Peyer's patch (tissue), 4 donors: ENCODE results near the gene TNC. TPM values are rescaled to one million over a fixed set of nuclear protein-coding genes. Genes with fewer than 3 reads are reported as not detected.

Experiments
- DNase-seq, 3 donors: peaks; one replicate each; pipeline ENCODE4 v3.0.0-alpha.2; 2017 to 2019
- H3K27ac ChIP-seq, 4 donors: fragments of 200-600 bp; sonication (generic); one replicate each; pipeline ENCODE4 v1.5.1; 2016 to 2019
- H3K27me3 ChIP-seq, 2 donors: fragments of 200-600 bp; sonication (generic); one replicate each; pipeline ENCODE4 v1.5.1; 2019
- H3K36me3 ChIP-seq, 3 donors: fragments of 200-600 bp; sonication (generic); one replicate each; pipeline ENCODE4 v1.5.1; 2016 to 2019
- H3K4me1 ChIP-seq, 4 donors: fragments of 200-600 bp; sonication (generic); one replicate each; pipeline ENCODE4 v1.5.1; 2016 to 2019
- H3K4me3 ChIP-seq, 4 donors: fragments of 200-600 bp; sonication (generic); 1 replicate in 3 of 4; 2 replicates in 1 of 4; pipeline ENCODE4 v1.5.1; 2016 to 2019; ENCODE audit warnings: mild to moderate bottlenecking in 1 of 4
- H3K9me3 ChIP-seq, 4 donors: fragments of 200-600 bp; sonication (generic); one replicate each; pipeline ENCODE4 v1.5.1; 2016 to 2019; ENCODE audit warnings: mild to moderate bottlenecking in 1 of 4
- CTCF ChIP-seq, 6 experiments: fragments of 450-650 bp in 4 of 6; fragments of 200-600 bp in 2 of 6; sonication (generic) in 1 of 6; IDR thresholded peaks; one replicate each; pipeline ENCODE4 v1.5.1; 2017 to 2019; ENCODE audit warnings: antibody characterized with exemption in 6 of 6, mild to moderate bottlenecking in 3 of 6, moderate library complexity in 1 of 6
- POLR2A ChIP-seq, 2 donors: fragments of 450-650 bp; IDR thresholded peaks; one replicate each; pipeline ENCODE4 v1.5.1; 2017; ENCODE audit warnings: antibody characterized with exemption in 2 of 2, mild to moderate bottlenecking in 2 of 2, moderate library complexity in 2 of 2
- total RNA-seq, 4 donors: library from RNA; depleted of rRNA; stranded (reverse); fragments of >200 nt; gene quantifications; one replicate each; pipeline ENCODE4 v1.1.0, GENCODE V29; 2016

The TNC gene
- total RNA-seq, 4 donors from 2014 or later = 14.5 to 97.4 (median 38.4) TPM

GRCh38 chr9:115088860-115089259, 29.1 kb downstream of the TNC start:
- peaks cover 0 to 9% (median 0%) of the 10 kb centered on the region in 3 donors for H3K36me3 ChIP-seq
- H3K4me3 ChIP-seq = no peak overlapping the region
- H3K9me3 ChIP-seq = no peaks in the 10 kb centered on the region
- DNase-seq = no peak
- H3K27me3 ChIP-seq = no peaks in the 10 kb centered on the region
- no peak for TF ChIP-seq POLR2A (IDR thresholded peaks at IDR 0.05)
- no peak for TF ChIP-seq CTCF (IDR thresholded peaks at IDR 0.05)
- no peaks in the 10 kb centered on the region for H3K4me1 ChIP-seq
- peak overlapping the region in 1 of 4 donors; percentile 4 for H3K27ac ChIP-seq

GRCh38 chr9:115086886-115087285, 31.1 kb downstream of the TNC start:
- no peak overlapping the region for H3K27ac ChIP-seq
- H3K36me3 ChIP-seq = peaks cover 0 to 9% (median 0%) of the 10 kb centered on the region in 3 donors
- no peak for DNase-seq
- TF ChIP-seq CTCF (IDR thresholded peaks at IDR 0.05) (no peak), POLR2A (IDR thresholded peaks at IDR 0.05) (no peak)
- H3K4me1 ChIP-seq = no peaks in the 10 kb centered on the region
- no peak overlapping the region for H3K4me3 ChIP-seq
- H3K9me3 ChIP-seq = no peaks in the 10 kb centered on the region
- H3K27me3 ChIP-seq = no peaks in the 10 kb centered on the region

GRCh38 chr9:115086461-115086860, 31.5 kb downstream of the TNC start:
- Histone ChIP-seq H3K27me3 (no peaks in the 10 kb centered on the region), H3K9me3 (no peaks in the 10 kb centered on the region), H3K4me1 (no peaks in the 10 kb centered on the region), H3K27ac (no peak overlapping the region), H3K36me3 (peaks cover 0 to 9% (median 0%) of the 10 kb centered on the region in 3 donors), H3K4me3 (no peak overlapping the region)
- no peak for DNase-seq
- TF ChIP-seq POLR2A (IDR thresholded peaks at IDR 0.05) (no peak), CTCF (IDR thresholded peaks at IDR 0.05) (no peak)

- H3K4me3 ChIP-seq = no peak overlapping the region
- no peaks in the 10 kb centered on the region for H3K4me1 ChIP-seq
- DNase-seq = no peak
- H3K27me3 ChIP-seq = no peaks in the 10 kb centered on the region
- peaks cover 0 to 13% (median 0%) of the 10 kb centered on the region in 3 donors for H3K36me3 ChIP-seq
- no peak for TF ChIP-seq POLR2A (IDR thresholded peaks at IDR 0.05)
- TF ChIP-seq CTCF (IDR thresholded peaks at IDR 0.05) = no peak
- no peak overlapping the region for H3K27ac ChIP-seq
- H3K9me3 ChIP-seq = no peaks in the 10 kb centered on the region
These were observed 32.1 kb downstream of the TNC start for GRCh38 chr9:115085773-115086377.

GRCh38 chr9:115084709-115085108, 33.2 kb downstream of the TNC start:
- no peaks in the 10 kb centered on the region for H3K9me3 ChIP-seq
- H3K4me3 ChIP-seq = no peak overlapping the region
- no peak overlapping the region for H3K27ac ChIP-seq
- no peaks in the 10 kb centered on the region for H3K4me1 ChIP-seq
- H3K27me3 ChIP-seq = no peaks in the 10 kb centered on the region
- peaks cover 0 to 13% (median 0%) of the 10 kb centered on the region in 3 donors for H3K36me3 ChIP-seq
- DNase-seq = no peak
- TF ChIP-seq POLR2A (IDR thresholded peaks at IDR 0.05) = no peak
- no peak for TF ChIP-seq CTCF (IDR thresholded peaks at IDR 0.05)
